Omental fat pad (tissue), 4 donors: ENCODE data around the gene KLRD1. TPM values are rescaled to one million over a fixed set of nuclear protein-coding genes. Genes with fewer than 3 reads are reported as not detected.
"Not testable (repeated sequence)": the region's sequence is repeated elsewhere in the genome, so short reads cannot be mapped to it uniquely, and the experiment has no call there.

Source experiments
- ATAC-seq: fragments of 150-250 bp; one replicate; pipeline ENCODE4 v1.9.1; 2016; ENCODE audit warnings: mild to moderate bottlenecking, moderate library complexity; ENCODE audit not compliant: low FRiP score
- DNase-seq: peaks from one replicate; pipeline ENCODE4 v3.0.0-alpha.2; 2019; ENCODE audit warnings: low spot score
- total RNA-seq, 4 donors: library from RNA; depleted of rRNA; stranded (reverse); fragments of >200 nt; gene quantifications; one replicate each; pipeline ENCODE4 v1.1.0, GENCODE V29; 2016
- TF ChIP-seq, protein P1 (sequence below), 3 donors: fragments of 450-650 bp; IDR thresholded peaks; one replicate each; pipeline ENCODE4 v1.5.1; 2016 to 2017; ENCODE audit warnings: antibody characterized with exemption in 3 of 3, mild to moderate bottlenecking in 3 of 3, moderate library complexity in 2 of 3

Gene KLRD1
- total RNA-seq, 4 donors from 2014 or later: 2.2 to 4.6 (median 3.1) TPM

DNA sequence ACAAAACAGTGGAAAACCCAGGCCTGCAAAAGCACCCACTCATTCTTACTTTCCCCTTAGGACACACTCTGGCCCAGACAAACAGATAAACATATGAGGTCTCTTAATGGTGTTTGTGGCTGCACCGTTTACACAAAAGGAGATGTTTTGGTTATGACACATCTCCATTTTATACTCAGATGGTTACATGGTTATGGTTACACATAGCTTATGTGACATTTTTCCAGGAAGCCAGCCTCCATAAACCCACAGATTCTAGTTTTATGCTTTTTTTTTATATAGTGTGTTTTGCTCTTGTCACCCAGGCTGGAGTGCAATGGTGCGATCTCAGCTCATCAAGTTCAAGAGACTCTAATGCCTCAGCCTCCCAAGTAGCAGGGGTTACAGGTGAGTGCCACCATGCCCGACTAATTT, 3.5 kb upstream of the KLRD1 start:
- DNase-seq (no peak), ATAC-seq (no peak)
- TF ChIP-seq, protein P1, sequence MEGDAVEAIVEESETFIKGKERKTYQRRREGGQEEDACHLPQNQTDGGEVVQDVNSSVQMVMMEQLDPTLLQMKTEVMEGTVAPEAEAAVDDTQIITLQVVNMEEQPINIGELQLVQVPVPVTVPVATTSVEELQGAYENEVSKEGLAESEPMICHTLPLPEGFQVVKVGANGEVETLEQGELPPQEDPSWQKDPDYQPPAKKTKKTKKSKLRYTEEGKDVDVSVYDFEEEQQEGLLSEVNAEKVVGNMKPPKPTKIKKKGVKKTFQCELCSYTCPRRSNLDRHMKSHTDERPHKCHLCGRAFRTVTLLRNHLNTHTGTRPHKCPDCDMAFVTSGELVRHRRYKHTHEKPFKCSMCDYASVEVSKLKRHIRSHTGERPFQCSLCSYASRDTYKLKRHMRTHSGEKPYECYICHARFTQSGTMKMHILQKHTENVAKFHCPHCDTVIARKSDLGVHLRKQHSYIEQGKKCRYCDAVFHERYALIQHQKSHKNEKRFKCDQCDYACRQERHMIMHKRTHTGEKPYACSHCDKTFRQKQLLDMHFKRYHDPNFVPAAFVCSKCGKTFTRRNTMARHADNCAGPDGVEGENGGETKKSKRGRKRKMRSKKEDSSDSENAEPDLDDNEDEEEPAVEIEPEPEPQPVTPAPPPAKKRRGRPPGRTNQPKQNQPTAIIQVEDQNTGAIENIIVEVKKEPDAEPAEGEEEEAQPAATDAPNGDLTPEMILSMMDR (IDR thresholded peaks at IDR 0.05): no peak

DNA sequence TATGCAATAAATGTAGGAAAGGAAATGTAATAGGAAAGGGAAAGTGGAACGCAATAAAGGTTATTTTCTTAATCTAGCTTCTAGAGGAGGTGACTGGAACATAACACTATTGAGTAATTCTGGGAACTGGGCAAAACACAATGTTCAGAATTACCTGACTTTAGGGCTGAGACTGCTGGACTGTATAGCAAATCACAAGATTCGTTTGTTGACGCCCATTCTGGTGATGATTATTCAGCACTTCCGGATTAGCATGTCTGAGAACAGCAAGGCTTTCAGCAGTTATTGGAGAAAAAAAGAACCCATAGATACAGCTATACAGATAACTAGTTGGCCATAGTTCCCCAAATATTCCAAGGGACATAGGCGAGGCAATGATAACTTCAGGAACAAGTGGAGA, 2.3 kb upstream of the KLRD1 start:
- DNase-seq: no peak
- TF ChIP-seq, protein P1 (IDR thresholded peaks at IDR 0.05): no peak
- no peak for ATAC-seq

DNA sequence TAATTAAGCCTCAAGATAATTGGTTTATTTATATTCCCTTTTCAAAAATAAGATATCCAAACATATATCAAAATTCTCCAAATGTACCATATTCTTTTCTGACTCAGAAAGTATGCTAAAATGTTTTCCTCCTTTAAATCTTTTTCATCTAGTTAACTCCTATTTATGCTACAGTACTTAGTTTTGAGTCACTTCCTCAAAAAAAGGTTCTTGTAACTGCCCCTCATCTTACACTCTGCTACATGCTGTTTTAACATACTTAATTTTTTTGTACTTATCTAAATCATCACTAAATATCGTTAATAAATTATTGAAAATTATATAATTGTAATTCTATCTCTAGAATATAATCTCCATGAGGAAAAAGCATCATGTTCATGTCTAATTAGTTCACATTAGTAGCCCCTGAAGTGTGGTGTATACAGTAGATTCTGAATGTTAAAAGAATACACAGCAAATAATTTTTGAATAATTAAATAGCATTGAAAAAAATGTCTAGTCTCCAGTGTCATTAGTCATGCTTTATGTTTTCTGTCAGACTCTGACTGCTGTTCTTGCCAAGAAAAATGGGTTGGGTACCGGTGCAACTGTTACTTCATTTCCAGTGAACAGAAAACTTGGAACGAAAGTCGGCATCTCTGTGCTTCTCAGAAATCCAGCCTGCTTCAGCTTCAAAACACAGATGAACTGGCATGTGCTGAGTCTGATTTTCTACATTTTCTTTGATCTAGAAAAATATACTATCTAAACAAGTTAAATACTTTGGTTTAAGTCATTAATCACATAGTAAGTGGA, 3.5 kb downstream of the KLRD1 start:
- DNase-seq (no peak), ATAC-seq (peak; percentile 41)

DNA sequence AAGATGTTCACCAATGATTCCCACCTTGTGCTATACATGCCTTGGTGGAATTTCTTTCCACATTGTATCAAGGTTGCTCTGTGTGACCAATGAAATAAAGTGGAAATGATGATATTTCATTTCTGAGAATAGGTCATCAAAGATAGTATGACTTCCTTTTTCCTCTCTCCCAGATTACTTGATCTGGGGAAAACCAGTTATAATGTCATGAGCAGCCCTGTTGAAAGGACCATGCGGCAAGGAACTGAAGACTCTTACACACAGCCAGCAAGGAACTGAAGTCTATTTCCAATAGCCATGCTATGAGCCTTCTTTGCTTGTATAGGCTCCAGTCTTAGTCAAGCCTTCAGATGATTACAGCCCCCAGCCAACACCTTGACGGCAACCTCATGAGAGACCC, 11.7 kb downstream of the KLRD1 start:
- TF ChIP-seq, protein P1 (IDR thresholded peaks at IDR 0.05): no peak
- DNase-seq (no peak), ATAC-seq (no peak)

More for the DNA sequence above, 3.5 kb downstream of the KLRD1 start:
- TF ChIP-seq, protein P1 (IDR thresholded peaks at IDR 0.05): no peak

DNA sequence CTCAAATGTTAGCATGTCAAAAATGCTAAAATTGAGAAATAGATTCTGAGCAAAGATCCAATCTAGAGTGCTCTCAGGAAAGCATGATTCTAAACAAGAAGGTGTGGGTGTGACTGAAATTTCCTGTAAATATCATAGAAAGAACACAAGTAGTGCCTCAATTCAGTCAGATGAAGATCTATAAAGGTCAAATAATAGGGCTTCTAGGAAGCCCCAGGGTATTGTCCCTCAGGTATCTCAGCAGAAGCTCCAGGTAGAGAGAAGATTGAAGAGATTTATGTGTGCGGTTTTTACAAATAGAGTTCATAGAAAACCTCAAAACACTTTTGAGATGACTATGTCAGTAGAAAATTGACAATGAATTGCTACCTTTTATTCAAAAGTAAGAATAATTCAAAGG, 13.0 kb downstream of the KLRD1 start:
- DNase-seq (no peak), ATAC-seq (no peak)
- TF ChIP-seq, protein P1 (IDR thresholded peaks at IDR 0.05): no peak

DNA sequence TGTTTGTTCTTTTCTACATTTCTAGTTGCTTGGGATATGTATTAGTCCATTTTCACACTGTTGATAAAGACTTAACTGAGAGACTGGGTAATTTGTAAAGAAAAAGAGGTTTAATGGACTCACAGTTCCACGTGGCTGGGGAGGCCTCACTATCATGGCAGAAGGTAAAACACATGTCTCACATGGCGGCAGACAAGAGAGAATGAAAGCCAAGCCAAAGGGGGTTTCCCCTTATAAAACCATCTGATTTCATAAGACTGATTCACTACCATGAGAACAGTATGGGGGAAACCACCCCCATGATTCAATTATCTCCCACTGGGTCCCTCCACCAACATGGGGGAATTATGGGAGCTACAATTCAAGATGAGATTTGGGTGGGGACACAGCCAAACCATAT, 21.0 kb downstream of the KLRD1 start:
- ATAC-seq, DNase-seq: not testable (repeated sequence)

DNA sequence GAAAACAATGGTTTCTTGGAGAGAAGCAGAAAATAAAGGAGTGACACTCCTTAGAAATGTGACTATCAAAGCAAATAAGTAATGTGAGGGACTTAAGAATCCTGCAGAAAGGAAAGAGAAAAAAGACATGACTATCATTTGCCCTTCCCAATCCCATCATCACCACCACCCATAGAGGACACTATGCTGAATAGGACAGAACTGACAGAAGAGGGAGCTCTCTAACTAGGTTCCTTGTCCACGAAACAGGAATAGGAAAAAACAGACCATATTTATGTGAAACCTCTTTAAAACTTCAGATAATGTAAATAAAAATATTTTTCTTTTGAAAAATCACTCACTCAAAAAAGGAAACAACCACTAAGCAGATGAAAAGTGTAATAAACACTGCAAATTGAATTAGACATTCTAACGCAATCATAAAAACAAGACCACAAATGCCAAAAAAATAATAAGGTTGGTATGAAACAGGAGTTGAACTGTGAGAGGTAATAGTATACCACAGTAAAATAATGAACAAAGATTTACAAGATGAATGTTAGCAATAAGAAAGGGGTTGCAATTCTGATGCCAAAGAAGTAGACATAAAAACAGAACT, 24.1 kb downstream of the KLRD1 start:
- TF ChIP-seq, protein P1 (IDR thresholded peaks at IDR 0.05): no peak
- ATAC-seq: no peak

DNA sequence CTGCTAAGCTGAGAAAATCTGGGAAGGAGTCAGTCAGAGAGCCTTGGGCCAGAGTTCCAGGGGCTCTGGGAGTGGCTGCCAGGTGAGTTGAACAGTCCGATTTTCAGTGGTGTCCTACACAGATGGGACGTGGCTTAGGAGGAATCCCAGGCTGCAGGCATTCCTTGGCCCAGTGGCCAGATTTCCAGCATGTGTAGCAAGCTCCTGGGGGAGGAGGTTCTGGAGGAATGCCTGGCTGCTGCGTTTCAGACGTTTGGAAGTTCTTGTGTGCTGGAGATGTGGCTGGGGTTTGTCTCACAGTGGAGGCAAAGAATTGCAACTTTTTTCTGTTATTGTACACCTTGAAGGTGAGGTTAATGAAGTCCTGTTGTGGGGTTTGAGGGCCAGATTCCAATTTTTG, 28.5 kb downstream of the KLRD1 start:
- DNase-seq, ATAC-seq: not testable (repeated sequence)

More for the DNA sequence above, 24.1 kb downstream of the KLRD1 start:
- no peak for DNase-seq

DNA sequence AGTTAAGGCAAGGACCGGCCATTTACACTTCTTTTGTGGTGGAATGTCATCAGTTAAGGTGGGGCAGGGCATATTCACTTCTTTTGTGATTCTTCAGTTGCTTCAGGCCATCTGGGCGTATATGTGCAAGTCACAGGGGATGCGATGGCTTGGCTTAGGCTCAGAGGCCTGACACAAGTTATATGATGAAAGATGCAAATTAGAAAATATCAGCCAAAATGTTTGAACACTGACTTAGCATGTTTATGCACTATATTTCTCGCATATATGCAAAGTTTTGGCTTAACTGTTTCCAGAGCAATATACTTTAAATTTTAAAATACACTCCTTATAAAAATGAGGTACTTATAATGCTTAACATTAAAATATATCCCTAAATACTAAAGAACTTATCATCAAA, 30.8 kb downstream of the KLRD1 start:
- not testable (repeated sequence) for ATAC-seq, DNase-seq
